Measurements from ENCODE around the gene GAL3ST2.

GRCh38 chr2:241811952-241812729 lies 35.5 kb downstream of the GAL3ST2 start:
- no peak for TF ChIP-seq CTCF (conservative IDR thresholded peaks at IDR 0.05)
- TF ChIP-seq ZFX (IDR thresholded peaks at IDR 0.05): no peak

All from C4-2B (cell line).